K562 (cell line): Measurements from ENCODE around the gene RNF13. TPM values are rescaled to one million over a fixed set of nuclear protein-coding genes. Genes with fewer than 3 reads are reported as not detected.

ENCODE experiments used
- ATAC-seq: fragments of 200-7000 bp; cut with Tn5 transposase; 3 replicates; pipeline ENCODE4 v1.9.1; 2020; ENCODE audit warnings: moderate library complexity
- BruUV-seq: library from RNA; stranded (reverse); fragments of 400-500 nt; replicated peaks from 2 replicates; lab custom pipeline; 2021; lab: Mats Ljungman, UMichigan
- CTCF ChIA-PET: fragments of 300-600 bp; formaldehyde crosslinking; extraction: SDS; loops from one replicate; lab custom pipeline; 2021; ENCODE audit warnings: low intra/inter-chr PET ratio; lab: Yijun Ruan, JAX
- POLR2A ChIA-PET: fragments of 300-600, 350-650 bp; sonication (Branson Sonifier 250); formaldehyde crosslinking; extraction: SDS; loops from one replicate; lab custom pipeline; 2021; ENCODE audit warnings: antibody characterized with exemption, inconsistent platforms; lab: Yijun Ruan, JAX
- DNase-seq, 4 experiments: peaks; one replicate each; pipeline versions ENCODE4 v3.0.0 to v3.0.0-alpha.2; 2011 to 2018; ENCODE audit warnings: low spot score in 3 of 4, mixed read lengths in 3 of 4; ENCODE audit errors: extremely low read depth in 1 of 4
- FAIRE-seq: peaks from 2 replicates; lab custom pipeline; 2011; peaks lifted over from hg19 to GRCh38; lab: Jason Lieb, UNC
- H2AFZ ChIP-seq: 2 replicates; pipeline ENCODE4 v1.6.0; 2011; ENCODE audit warnings: low read depth, low read length, control low read depth, inconsistent platforms
- H3K27ac ChIP-seq: fragments of 200-600 bp; 3 replicates; pipeline ENCODE4 v1.8.0; 2011; ENCODE audit warnings: low read depth, mild to moderate bottlenecking, control low read depth, inconsistent platforms, low read length, moderate library complexity, mixed read lengths; ENCODE audit errors: extremely low read depth
- H3K27me3 ChIP-seq, 2 experiments: fragments of 300-600 bp in 1 of 2; 2 replicates in 1 of 2; 3 replicates in 1 of 2; pipeline versions ENCODE4 v1.6.0 to v1.8.0; 2011; ENCODE audit warnings: inconsistent platforms in 2 of 2, low read length in 2 of 2, mild to moderate bottlenecking in 1 of 2, mixed read lengths in 1 of 2, moderate library complexity in 1 of 2; ENCODE audit not compliant: control insufficient read depth in 2 of 2, insufficient read depth in 2 of 2
- H3K36me3 ChIP-seq: fragments of 300-600 bp; 3 replicates; pipeline ENCODE4 v1.8.0; 2011; ENCODE audit warnings: mild to moderate bottlenecking, low read length, inconsistent platforms; ENCODE audit not compliant: control insufficient read depth, insufficient read depth
- H3K4me1 ChIP-seq, 2 experiments: fragments of 200-600 bp in 1 of 2; replicated peaks in 1 of 2; 2 replicates in 1 of 2; 3 replicates in 1 of 2; pipeline versions ENCODE4 v1.5.1 to v1.8.0; 2011; ENCODE audit warnings: inconsistent platforms in 2 of 2, low read length in 2 of 2, mild to moderate bottlenecking in 1 of 2, mixed read lengths in 1 of 2, moderate library complexity in 1 of 2; ENCODE audit not compliant: control insufficient read depth in 2 of 2, insufficient read depth in 2 of 2
- H3K4me2 ChIP-seq: 2 replicates; pipeline ENCODE4 v1.6.1; 2011; ENCODE audit warnings: low read length, control low read depth, inconsistent platforms, mixed read lengths; ENCODE audit not compliant: insufficient read depth
- H3K4me3 ChIP-seq: fragments of 200-600 bp; sonication (generic), shearing (Covaris generic); 2 replicates; pipeline ENCODE4 v1.5.1; 2016; ENCODE audit warnings: control low read depth, inconsistent platforms
- H3K79me2 ChIP-seq: fragments of 200-600 bp; 3 replicates; pipeline ENCODE4 v1.8.0; 2011; ENCODE audit warnings: low read length, inconsistent platforms; ENCODE audit not compliant: control insufficient read depth, insufficient read depth
- H3K9ac ChIP-seq, 2 experiments: 2 replicates each; pipeline versions ENCODE4 v1.6.0 to v1.6.1; 2011; ENCODE audit warnings: low read depth in 2 of 2, low read length in 2 of 2, control low read depth in 1 of 2, inconsistent platforms in 1 of 2, mild to moderate bottlenecking in 1 of 2, mixed read lengths in 1 of 2; ENCODE audit not compliant: insufficient read depth in 1 of 2
- H3K9me1 ChIP-seq: one replicate; pipeline ENCODE4 v1.6.0; 2011; ENCODE audit warnings: inconsistent platforms, mild to moderate bottlenecking, low read length, moderate library complexity; ENCODE audit not compliant: control insufficient read depth, insufficient read depth
- H3K9me3 ChIP-seq: replicated peaks from 2 replicates; pipeline ENCODE4 v1.5.1; 2011; ENCODE audit warnings: low read depth, low read length, inconsistent platforms; ENCODE audit not compliant: control insufficient read depth, insufficient read depth
- H4K20me1 ChIP-seq: replicated peaks from 2 replicates; pipeline ENCODE4 v1.6.1; 2011; ENCODE audit warnings: low read length, inconsistent platforms, mixed read lengths; ENCODE audit not compliant: control insufficient read depth, insufficient read depth
- EHMT2 ChIP-seq: fragments of 450-650 bp; IDR thresholded peaks from 2 replicates; pipeline ENCODE4 v1.6.1; 2018; ENCODE audit warnings: antibody characterized with exemption
- EP300 ChIP-seq: IDR thresholded peaks from 2 replicates; pipeline ENCODE4 v1.6.1; 2012; ENCODE audit warnings: low read length, improper control_type of control experiment
- GATAD2A ChIP-seq: fragments of 450-650 bp; IDR thresholded peaks from 2 replicates; pipeline ENCODE4 v1.6.1; 2017
- MAZ ChIP-seq, 2 experiments: fragments of 450-650 bp in 1 of 2; sonication (generic) in 1 of 2; formaldehyde crosslinking; IDR thresholded peaks in 1 of 2; conservative IDR thresholded peaks in 1 of 2; 2 replicates each; pipeline versions ENCODE4 v1.4.0 to v1.5.0; 2020; ENCODE audit warnings: mild to moderate bottlenecking in 1 of 2, missing genetic modification reagents in 1 of 2
- PCBP1 ChIP-seq: fragments of 200-400 bp; formaldehyde crosslinking; IDR thresholded peaks from 2 replicates; pipeline ENCODE4 v1.6.1; 2018; ENCODE audit warnings: mild to moderate bottlenecking, low read depth, low read length; ENCODE audit not compliant: poor library complexity, severe bottlenecking
- SAFB ChIP-seq: fragments of 200-400 bp; formaldehyde crosslinking; IDR thresholded peaks from 2 replicates; pipeline ENCODE4 v1.6.1; 2017; ENCODE audit warnings: low read depth, low read length, borderline replicate concordance
- TAF15 ChIP-seq: fragments of 200-400 bp; formaldehyde crosslinking; IDR thresholded peaks from 2 replicates; pipeline ENCODE4 v1.6.1; 2017; ENCODE audit warnings: mild to moderate bottlenecking, low read depth, low read length, moderate library complexity
- ZNF445 ChIP-seq: fragments of 250-450 bp; sonication (Bioruptor Pico); IDR thresholded peaks from 2 replicates; pipeline ENCODE4 v1.4.0; 2020; ENCODE audit warnings: low read depth, mild to moderate bottlenecking, moderate library complexity
- WGBS: fragments of 100-300 bp; shearing (Covaris generic); methylation state at CpG from one replicate; pipeline ENCODE4 v1.1.6; 2016; ENCODE audit warnings: low coverage, mixed read lengths; ENCODE audit not compliant: insufficient coverage; ENCODE audit errors: missing lambda C conversion rate; 5-methylcytosine and 5-hydroxymethylcytosine counted together
- in situ Hi-C: fragments of 300-500 bp; cut with MboI; formaldehyde crosslinking; loops from 4 replicates; pipeline ENCODE4 v1.15.0; 2018; ENCODE audit warnings: inconsistent platforms, mixed read lengths
- intact Hi-C: fragments of 100-400 bp; cut with micrococcal nuclease; formaldehyde crosslinking; loops from 2 replicates; pipeline ENCODE4 v1.14.2; 2022
- polyA plus RNA-seq, 8 experiments: library from polyadenylated mRNA; depleted of rRNA in 4 of 8; stranded (reverse) in 5 of 8; unstranded in 3 of 8; fragments of >200 nt; fragmentation: Nextera tagmentation in 2 of 8; fragmentation: Illumina TruSeq in 1 of 8; extraction: Ambion mirVana in 2 of 8; extraction: Trizol in 1 of 8; gene quantifications; 2 replicates each; pipeline versions ENCODE4 v1.2.1 to v1.2.3, GENCODE V29; 2011 to 2014; ENCODE audit warnings: inconsistent platforms in 1 of 8, missing spikeins in 1 of 8
- total RNA-seq, 7 experiments: library from RNA; depleted of rRNA in 6 of 7; stranded (reverse); fragments of >200 nt in 6 of 7; fragmentation: Illumina TruSeq in 2 of 7; extraction: Trizol in 2 of 7; gene quantifications; 2 replicates each; pipeline versions ENCODE4 v1.2.1 to v1.2.3, GENCODE V29; 2011 to 2021; ENCODE audit warnings: low replicate concordance in 1 of 7
- TF ChIP-seq, protein P1 (sequence below): fragments of 450-650 bp; IDR thresholded peaks from 2 replicates; pipeline ENCODE4 v1.6.1; 2018; ENCODE audit warnings: mild to moderate bottlenecking, low read depth; ENCODE audit not compliant: partially characterized antibody
- TF ChIP-seq, protein P2 (sequence below): IDR thresholded peaks from 3 replicates; pipeline ENCODE4 v1.6.1; 2011; ENCODE audit warnings: borderline replicate concordance, mild to moderate bottlenecking, moderate library complexity; ENCODE audit not compliant: insufficient read length; ENCODE audit errors: extremely low read depth
- TF ChIP-seq, protein P3 (sequence below): fragments of 450-650 bp; IDR thresholded peaks from 2 replicates; pipeline ENCODE4 v1.7.0; 2016; ENCODE audit warnings: borderline replicate concordance

Gene RNF13
- total and polyA plus RNA-seq, 9 of the 15 experiments (the other 6 are each of a cell fraction or from before 2014, with no cell fraction given) = 12.7 to 35.8 (median 18.9) TPM

DNA sequence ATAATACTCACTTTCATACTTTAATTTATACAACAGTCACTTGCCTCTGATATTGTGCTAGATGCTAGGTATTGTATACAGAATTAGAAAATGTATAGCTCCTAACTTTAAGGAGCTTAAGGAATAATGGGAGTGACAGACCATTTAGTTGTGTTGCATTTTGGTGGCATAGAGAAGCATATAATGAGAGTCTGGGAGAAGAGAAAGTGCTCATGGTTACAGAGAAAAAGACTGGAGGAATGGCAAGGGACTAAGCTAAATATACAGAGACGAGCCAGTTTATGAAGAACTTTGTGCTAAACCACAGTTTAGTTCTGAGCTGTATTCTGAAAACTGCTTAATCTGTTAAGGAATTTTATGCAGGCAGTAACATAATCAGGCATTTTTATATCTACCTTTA lies 6.4 kb downstream of the RNF13 start:
- ATAC-seq = no peak

More for the DNA sequence above, 6.4 kb downstream of the RNF13 start:
- Histone ChIP-seq H3K4me1 (no peaks in the 10 kb centered on the region; a peak in 1 of 5 replicates), H3K27me3 (no peaks in the 10 kb centered on the region), H4K20me1 (no peaks in the 10 kb centered on the region), H2AFZ (no peak overlapping the region), H3K79me2 (peaks cover 21% of the 10 kb centered on the region), H3K4me3 (no peak overlapping the region)
- BruUV-seq = no TSS peak
- in situ Hi-C loops = no loop called here
- 4% methylated on average over 1 of the region's 1 CpG for WGBS
- no peak for DNase-seq
- intact Hi-C loops = no loop called here
- TF ChIP-seq, protein P1, sequence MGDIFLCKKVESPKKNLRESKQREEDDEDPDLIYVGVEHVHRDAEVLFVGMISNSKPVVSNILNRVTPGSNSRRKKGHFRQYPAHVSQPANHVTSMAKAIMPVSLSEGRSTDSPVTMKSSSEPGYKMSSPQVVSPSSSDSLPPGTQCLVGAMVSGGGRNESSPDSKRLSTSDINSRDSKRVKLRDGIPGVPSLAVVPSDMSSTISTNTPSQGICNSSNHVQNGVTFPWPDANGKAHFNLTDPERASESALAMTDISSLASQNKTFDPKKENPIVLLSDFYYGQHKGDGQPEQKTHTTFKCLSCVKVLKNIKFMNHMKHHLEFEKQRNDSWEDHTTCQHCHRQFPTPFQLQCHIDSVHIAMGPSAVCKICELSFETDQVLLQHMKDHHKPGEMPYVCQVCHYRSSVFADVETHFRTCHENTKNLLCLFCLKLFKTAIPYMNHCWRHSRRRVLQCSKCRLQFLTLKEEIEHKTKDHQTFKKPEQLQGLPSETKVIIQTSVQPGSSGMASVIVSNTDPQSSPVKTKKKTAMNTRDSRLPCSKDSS = no peak
- no peak for TF ChIP-seq GATAD2A
- TF ChIP-seq EHMT2 = no peak
- TF ChIP-seq, protein P2, sequence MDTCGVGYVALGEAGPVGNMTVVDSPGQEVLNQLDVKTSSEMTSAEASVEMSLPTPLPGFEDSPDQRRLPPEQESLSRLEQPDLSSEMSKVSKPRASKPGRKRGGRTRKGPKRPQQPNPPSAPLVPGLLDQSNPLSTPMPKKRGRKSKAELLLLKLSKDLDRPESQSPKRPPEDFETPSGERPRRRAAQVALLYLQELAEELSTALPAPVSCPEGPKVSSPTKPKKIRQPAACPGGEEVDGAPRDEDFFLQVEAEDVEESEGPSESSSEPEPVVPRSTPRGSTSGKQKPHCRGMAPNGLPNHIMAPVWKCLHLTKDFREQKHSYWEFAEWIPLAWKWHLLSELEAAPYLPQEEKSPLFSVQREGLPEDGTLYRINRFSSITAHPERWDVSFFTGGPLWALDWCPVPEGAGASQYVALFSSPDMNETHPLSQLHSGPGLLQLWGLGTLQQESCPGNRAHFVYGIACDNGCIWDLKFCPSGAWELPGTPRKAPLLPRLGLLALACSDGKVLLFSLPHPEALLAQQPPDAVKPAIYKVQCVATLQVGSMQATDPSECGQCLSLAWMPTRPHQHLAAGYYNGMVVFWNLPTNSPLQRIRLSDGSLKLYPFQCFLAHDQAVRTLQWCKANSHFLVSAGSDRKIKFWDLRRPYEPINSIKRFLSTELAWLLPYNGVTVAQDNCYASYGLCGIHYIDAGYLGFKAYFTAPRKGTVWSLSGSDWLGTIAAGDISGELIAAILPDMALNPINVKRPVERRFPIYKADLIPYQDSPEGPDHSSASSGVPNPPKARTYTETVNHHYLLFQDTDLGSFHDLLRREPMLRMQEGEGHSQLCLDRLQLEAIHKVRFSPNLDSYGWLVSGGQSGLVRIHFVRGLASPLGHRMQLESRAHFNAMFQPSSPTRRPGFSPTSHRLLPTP = no peak
- TF ChIP-seq PCBP1 = no peak
- no peak for TF ChIP-seq ZNF445 (CRISPR knock-in tag)
- TF ChIP-seq EP300 = no peak
- TF ChIP-seq MAZ (CRISPR knock-in tag; conservative IDR thresholded peaks at IDR 0.05 in 1 of 2, IDR thresholded peaks at IDR 0.05 in 1 of 2) = no peak
- TF ChIP-seq, protein P3, sequence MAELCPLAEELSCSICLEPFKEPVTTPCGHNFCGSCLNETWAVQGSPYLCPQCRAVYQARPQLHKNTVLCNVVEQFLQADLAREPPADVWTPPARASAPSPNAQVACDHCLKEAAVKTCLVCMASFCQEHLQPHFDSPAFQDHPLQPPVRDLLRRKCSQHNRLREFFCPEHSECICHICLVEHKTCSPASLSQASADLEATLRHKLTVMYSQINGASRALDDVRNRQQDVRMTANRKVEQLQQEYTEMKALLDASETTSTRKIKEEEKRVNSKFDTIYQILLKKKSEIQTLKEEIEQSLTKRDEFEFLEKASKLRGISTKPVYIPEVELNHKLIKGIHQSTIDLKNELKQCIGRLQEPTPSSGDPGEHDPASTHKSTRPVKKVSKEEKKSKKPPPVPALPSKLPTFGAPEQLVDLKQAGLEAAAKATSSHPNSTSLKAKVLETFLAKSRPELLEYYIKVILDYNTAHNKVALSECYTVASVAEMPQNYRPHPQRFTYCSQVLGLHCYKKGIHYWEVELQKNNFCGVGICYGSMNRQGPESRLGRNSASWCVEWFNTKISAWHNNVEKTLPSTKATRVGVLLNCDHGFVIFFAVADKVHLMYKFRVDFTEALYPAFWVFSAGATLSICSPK = no peak
- TF ChIP-seq SAFB = no peak
- TF ChIP-seq TAF15 = no peak
- TF ChIP-seq, all 486 proteins: peak for 0
- no peak for FAIRE-seq
- Histone ChIP-seq H3K9me1 (no peaks in the 10 kb centered on the region), H3K36me3 (no peaks in the 10 kb centered on the region), H3K9ac (no peak overlapping the region), H3K4me2 (no peak overlapping the region), H3K27ac (no peak overlapping the region), H3K9me3 (no peaks in the 10 kb centered on the region)
- ChIA-PET POLR2A (interaction anchor here (0.6 to 1.5 kb wide), 3 partner anchors 11 to 176 kb away, joined by 3 to 4 read pairs (median 3); no protein-coding TSS in a partner anchor), CTCF (no interaction called here)
